WERI-Rb-1 (cell line): ENCODE data around the gene DRC3.
"Not testable (repeated sequence)": the region's sequence is repeated elsewhere in the genome, so short reads cannot be mapped to it uniquely, and the experiment has no call there.

Experiments used
- DNase-seq: peaks from one replicate; pipeline ENCODE4 v3.0.0-alpha.2; 2020
- H3K27ac ChIP-seq: fragments of 250-450 bp; sonication (Bioruptor Pico); 2 replicates; pipeline ENCODE4 v1.5.1; 2020; ENCODE audit warnings: mild to moderate bottlenecking, moderate library complexity
- H3K27me3 ChIP-seq: fragments of 250-450 bp; sonication (Bioruptor Pico); 2 replicates; pipeline ENCODE4 v1.5.1; 2021; ENCODE audit warnings: mild to moderate bottlenecking, low read depth, moderate library complexity; ENCODE audit not compliant: insufficient read depth, severe bottlenecking
- H3K36me3 ChIP-seq: fragments of 250-450 bp; sonication (Bioruptor Pico); 2 replicates; pipeline ENCODE4 v1.5.1; 2020; ENCODE audit warnings: mild to moderate bottlenecking, moderate library complexity
- H3K4me3 ChIP-seq: 2 replicates; pipeline ENCODE4 v1.5.1; 2011; ENCODE audit warnings: low read depth, mild to moderate bottlenecking, control low read depth, low read length
- H3K9me3 ChIP-seq: fragments of 250-450 bp; sonication (Bioruptor Pico); 2 replicates; pipeline ENCODE4 v1.5.1; 2021; ENCODE audit warnings: mild to moderate bottlenecking, moderate library complexity; ENCODE audit not compliant: severe bottlenecking
- TF ChIP-seq, protein P1 (sequence below): IDR thresholded peaks from 2 replicates; pipeline ENCODE4 v1.5.1; 2011; ENCODE audit warnings: low read depth, mild to moderate bottlenecking, control low read depth, inconsistent platforms, low read length

The DRC3 gene

DNA sequence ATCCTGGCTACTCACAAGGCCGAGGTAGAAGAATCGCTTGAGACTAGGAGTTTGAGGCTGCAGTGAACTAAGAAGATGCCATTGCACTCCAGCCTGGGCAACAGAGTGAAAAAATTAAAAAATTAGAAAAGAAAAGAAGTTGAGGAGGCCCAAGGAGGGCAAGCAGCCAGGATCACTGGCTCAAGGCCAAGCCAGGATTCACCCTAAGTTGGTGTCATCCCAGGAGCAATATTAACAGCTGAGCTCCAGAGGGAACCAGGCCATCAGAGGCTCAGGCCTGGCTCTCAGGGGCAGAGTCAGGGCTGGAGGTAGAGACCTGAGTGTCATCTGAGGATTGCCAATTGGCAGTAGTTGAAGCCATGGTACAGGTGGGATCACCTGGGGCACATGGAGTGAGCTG, 20.7 kb downstream of the DRC3 start:
- no peak overlapping the region for H3K4me3 ChIP-seq
- H3K27ac ChIP-seq: no peak overlapping the region
- H3K9me3 ChIP-seq: no peaks in the 10 kb centered on the region
- TF ChIP-seq, protein P1, sequence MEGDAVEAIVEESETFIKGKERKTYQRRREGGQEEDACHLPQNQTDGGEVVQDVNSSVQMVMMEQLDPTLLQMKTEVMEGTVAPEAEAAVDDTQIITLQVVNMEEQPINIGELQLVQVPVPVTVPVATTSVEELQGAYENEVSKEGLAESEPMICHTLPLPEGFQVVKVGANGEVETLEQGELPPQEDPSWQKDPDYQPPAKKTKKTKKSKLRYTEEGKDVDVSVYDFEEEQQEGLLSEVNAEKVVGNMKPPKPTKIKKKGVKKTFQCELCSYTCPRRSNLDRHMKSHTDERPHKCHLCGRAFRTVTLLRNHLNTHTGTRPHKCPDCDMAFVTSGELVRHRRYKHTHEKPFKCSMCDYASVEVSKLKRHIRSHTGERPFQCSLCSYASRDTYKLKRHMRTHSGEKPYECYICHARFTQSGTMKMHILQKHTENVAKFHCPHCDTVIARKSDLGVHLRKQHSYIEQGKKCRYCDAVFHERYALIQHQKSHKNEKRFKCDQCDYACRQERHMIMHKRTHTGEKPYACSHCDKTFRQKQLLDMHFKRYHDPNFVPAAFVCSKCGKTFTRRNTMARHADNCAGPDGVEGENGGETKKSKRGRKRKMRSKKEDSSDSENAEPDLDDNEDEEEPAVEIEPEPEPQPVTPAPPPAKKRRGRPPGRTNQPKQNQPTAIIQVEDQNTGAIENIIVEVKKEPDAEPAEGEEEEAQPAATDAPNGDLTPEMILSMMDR: no peak
- no peaks in the 10 kb centered on the region for H3K36me3 ChIP-seq
- no peaks in the 10 kb centered on the region for H3K27me3 ChIP-seq
- no peak for DNase-seq

DNA sequence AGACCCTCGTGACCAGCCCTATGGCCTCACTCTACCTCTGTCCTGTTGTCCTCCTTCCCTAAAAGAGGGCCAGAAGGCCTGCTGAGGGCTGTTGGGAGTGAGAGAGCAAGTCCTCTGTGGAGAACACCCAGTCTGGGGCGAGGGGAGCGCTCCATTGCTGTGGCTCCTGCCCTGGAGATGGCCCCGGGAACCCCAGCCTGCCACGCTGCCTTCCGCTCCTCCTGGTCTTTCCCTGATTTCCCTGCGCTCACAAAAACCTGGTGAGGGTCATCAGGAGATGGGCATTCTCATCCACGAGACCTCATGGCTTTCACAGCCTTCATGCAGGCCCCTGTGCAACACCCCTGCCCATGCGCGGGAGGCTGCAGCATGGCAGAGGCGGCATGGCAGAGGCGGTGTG, 21.2 kb downstream of the DRC3 start:
- no peaks in the 10 kb centered on the region for H3K27me3 ChIP-seq

DNA sequence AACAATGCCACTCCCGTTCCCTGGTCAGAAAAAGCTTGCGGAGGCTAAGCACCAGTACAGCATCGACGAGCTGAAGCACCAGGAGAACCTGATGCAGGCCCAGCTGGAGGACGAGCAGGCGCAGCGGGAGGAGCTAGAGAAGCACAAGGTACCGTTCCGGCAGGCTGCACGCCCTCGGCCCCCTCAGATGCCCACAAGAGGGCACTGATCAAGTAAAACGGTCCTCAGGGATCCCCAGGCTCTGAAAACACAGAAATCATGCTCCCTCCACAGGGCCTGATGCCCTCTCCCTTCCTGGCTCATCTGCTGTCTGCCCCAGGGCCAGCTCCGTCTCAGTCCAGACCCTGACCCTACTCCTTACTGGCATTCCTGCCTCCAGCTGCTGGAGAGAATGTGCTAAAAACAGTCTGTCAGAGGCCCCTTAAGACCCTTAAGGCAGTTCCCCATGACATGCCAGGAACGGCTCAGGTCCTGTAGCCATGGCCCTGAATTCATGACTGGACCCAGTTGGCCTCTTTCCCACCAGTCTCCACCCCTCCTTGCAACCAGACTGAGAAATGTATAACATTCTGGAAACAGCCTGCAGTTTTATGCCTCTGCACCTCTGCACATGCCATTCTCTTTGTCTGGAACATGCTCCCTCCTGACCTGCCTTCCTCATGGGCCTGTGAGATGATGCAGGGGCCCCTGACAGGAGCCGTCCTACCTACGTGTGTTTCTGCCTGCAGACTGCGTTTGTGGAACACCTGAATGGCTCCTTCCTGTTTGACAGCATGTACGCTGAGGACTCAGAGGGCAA, 21.8 kb downstream of the DRC3 start:
- DNase-seq: peak; percentile 54

More for the DNA sequence above, 21.2 kb downstream of the DRC3 start:
- H3K4me3 ChIP-seq: no peak overlapping the region
- TF ChIP-seq, protein P1: no peak
- no peak overlapping the region for H3K27ac ChIP-seq
- H3K36me3 ChIP-seq: no peaks in the 10 kb centered on the region
- H3K9me3 ChIP-seq: no peaks in the 10 kb centered on the region
- DNase-seq: no peak

DNA sequence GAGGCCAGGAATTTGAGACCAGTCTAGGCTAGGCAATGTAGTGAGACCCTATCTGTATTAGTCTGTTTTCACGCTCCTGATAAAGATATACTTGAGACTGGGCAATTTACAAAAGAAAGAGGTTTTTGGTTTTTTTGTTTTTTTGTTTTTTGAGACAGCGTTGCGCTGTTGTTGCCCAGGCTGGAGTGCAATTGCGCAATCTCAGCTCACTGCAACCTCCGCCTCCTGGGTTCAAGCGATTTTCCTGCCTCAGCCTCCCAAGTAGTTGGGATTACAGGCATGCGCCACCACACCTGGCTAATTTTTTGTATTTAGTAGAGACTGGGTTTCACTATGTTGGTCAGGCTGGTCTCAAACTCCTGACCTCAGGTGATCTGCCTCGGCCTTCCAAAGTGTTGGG, 23.2 kb downstream of the DRC3 start:
- not testable (repeated sequence) for H3K27ac ChIP-seq, DNase-seq, H3K9me3 ChIP-seq, H3K36me3 ChIP-seq, H3K27me3 ChIP-seq, H3K4me3 ChIP-seq

More for the DNA sequence above, 21.8 kb downstream of the DRC3 start:
- Histone ChIP-seq H3K9me3 (no peaks in the 10 kb centered on the region), H3K27me3 (no peaks in the 10 kb centered on the region), H3K27ac (no peak overlapping the region), H3K36me3 (no peaks in the 10 kb centered on the region), H3K4me3 (no peak overlapping the region)
- TF ChIP-seq, protein P1: peak; percentile 69

DNA sequence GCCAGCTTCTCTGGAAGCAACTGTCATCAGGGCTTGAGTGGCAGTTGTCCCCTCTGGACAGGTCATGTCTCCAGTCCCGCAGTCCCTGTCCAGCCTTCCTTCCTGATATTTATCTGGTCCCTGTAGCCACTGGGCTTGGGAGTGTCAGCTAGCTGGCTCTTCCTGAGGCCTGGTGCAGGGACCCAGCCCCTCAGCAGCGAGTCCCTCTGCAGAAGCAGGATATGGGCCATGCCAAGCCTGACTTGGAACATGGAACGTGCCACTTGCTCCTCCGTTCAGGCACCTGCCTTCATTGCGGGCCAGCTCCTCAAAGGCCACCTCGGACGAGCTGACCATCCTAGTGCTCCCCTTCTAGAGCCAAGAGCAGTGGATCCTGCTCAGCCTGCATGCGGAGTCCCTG, 26.3 kb downstream of the DRC3 start:
- H3K27me3 ChIP-seq: no peaks in the 10 kb centered on the region
- no peak overlapping the region for H3K27ac ChIP-seq
- TF ChIP-seq, protein P1: no peak
- H3K4me3 ChIP-seq: no peak overlapping the region
- H3K9me3 ChIP-seq: no peaks in the 10 kb centered on the region
- no peaks in the 10 kb centered on the region for H3K36me3 ChIP-seq
- DNase-seq: no peak

DNA sequence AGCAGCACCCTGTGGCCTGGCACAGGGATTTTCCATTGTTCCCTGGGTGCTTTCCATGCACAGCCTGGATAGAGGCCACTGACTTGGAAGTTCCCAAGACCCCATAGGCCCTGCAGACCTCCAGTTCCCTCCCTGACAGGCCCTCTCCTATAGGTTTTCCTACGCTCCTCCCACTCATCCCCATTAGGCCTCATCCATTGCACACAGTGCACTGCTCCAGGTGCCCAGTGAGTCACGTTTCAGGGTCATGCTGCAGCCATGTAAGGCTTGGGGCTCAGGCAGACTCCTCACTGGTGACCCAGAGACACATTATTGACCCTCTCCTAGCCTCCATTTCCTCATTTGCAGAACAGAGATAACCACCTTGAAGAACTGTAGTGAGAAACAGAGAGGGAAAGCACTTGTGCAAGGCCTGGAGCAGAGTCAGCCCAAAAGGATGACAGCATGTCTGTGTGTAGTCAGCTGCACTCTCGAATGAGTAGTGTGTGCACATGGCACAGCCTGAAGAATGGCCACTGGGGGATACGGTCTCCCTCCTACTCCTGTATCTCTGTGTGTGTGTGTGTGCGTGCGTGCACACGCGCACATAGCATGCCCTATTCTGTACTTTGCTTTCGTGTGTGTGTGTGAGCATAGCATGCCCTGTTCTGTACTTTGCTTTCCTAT, 26.8 kb downstream of the DRC3 start:
- TF ChIP-seq, protein P1: no peak
- Histone ChIP-seq H3K36me3 (no peaks in the 10 kb centered on the region), H3K9me3 (no peaks in the 10 kb centered on the region), H3K4me3 (no peak overlapping the region), H3K27me3 (no peaks in the 10 kb centered on the region), H3K27ac (no peak overlapping the region)
- no peak for DNase-seq
